Endometrium (tissue), 2 donors: ENCODE results near the gene GABBR1.
A peak's percentile ranks its signal among the peaks of the same experiment; 100 is the strongest.

ENCODE experiments used
- FAIRE-seq: peaks from 2 replicates; lab custom pipeline; 2012; peaks lifted over from hg19 to GRCh38; lab: Jason Lieb, UNC
- donor health status: control.
- donor health status: control.

Gene GABBR1

GRCh38 chr6:29620630-29621029, 12.4 kb downstream of the GABBR1 start:
- FAIRE-seq, result no peak

- no peak for FAIRE-seq
Measured at GRCh38 chr6:29619578-29620160, 13.3 kb downstream of the GABBR1 start.

- no peak for FAIRE-seq
Measured at GRCh38 chr6:29617782-29618554, 15.0 kb downstream of the GABBR1 start.

GRCh38 chr6:29611426-29611825, 21.6 kb downstream of the GABBR1 start:
- no peak for FAIRE-seq

GRCh38 chr6:29610540-29610939, 22.4 kb downstream of the GABBR1 start:
- no peak for FAIRE-seq

GRCh38 chr6:29608131-29608530, 24.9 kb downstream of the GABBR1 start:
- no peak for FAIRE-seq

- FAIRE-seq, result no peak
Measured at GRCh38 chr6:29603930-29604329, 29.1 kb downstream of the GABBR1 start.

- no peak for FAIRE-seq
Measured at GRCh38 chr6:29603456-29603855, 29.5 kb downstream of the GABBR1 start.

- FAIRE-seq, result no peak
Measured at GRCh38 chr6:29602564-29603361, 30.2 kb downstream of the GABBR1 start.

- FAIRE-seq, result no peak
Measured at GRCh38 chr6:29598172-29598747, 34.7 kb downstream of the GABBR1 start.

- no peak for FAIRE-seq
Measured at GRCh38 chr6:29597184-29597583, 35.8 kb downstream of the GABBR1 start.

GRCh38 chr6:29596381-29596900, 36.5 kb downstream of the GABBR1 start:
- no peak for FAIRE-seq

GRCh38 chr6:29593199-29593855, 39.7 kb downstream of the GABBR1 start:
- no peak for FAIRE-seq

GRCh38 chr6:29591677-29592076, 41.3 kb downstream of the GABBR1 start:
- no peak for FAIRE-seq

GRCh38 chr6:29590218-29590808, 42.7 kb downstream of the GABBR1 start:
- no peak for FAIRE-seq

GRCh38 chr6:29589423-29590048, 43.4 kb downstream of the GABBR1 start:
- FAIRE-seq, result peak; percentile 57

GRCh38 chr6:29584821-29585220, 48.2 kb downstream of the GABBR1 start, which contains the start of gene OR2H2:
OR2H2 (plus strand) TSS chr6:29585121; CDS start chr6:29587945, 2,824 bp downstream.
- FAIRE-seq, result no peak

- no peak for FAIRE-seq
Measured at GRCh38 chr6:29577544-29577943, 55.4 kb downstream of the GABBR1 start.

GRCh38 chr6:29576056-29576455, 56.9 kb downstream of the GABBR1 start:
- FAIRE-seq, result no peak

- FAIRE-seq, result no peak
Measured at GRCh38 chr6:29567991-29568390, 65.0 kb downstream of the GABBR1 start.

GRCh38 chr6:29567541-29567940, 65.4 kb downstream of the GABBR1 start:
- FAIRE-seq, result peak; percentile 29
